IPS-18a (cell line): ENCODE measurements around the gene GFER.
A peak's percentile ranks its signal among the peaks of the same experiment; 100 is the strongest.
"Not testable (repeated sequence)": the region's sequence is repeated elsewhere in the genome, so short reads cannot be mapped to it uniquely, and the experiment has no call there.

Source experiments
- H3K27ac ChIP-seq: one replicate; pipeline ENCODE4 v1.5.1; 2013; ENCODE audit warnings: low read length
- H3K27me3 ChIP-seq: one replicate; pipeline ENCODE4 v1.6.1; 2013; ENCODE audit warnings: mild to moderate bottlenecking, low read length; ENCODE audit not compliant: control insufficient read depth, insufficient read depth
- H3K36me3 ChIP-seq: one replicate; pipeline ENCODE4 v1.6.1; 2013; ENCODE audit warnings: low read depth, low read length; ENCODE audit not compliant: control insufficient read depth
- H3K4me1 ChIP-seq: one replicate; pipeline ENCODE4 v1.6.1; 2013; ENCODE audit warnings: low read depth, low read length; ENCODE audit not compliant: control insufficient read depth
- H3K4me3 ChIP-seq: one replicate; pipeline ENCODE4 v1.5.1; 2013; ENCODE audit warnings: low read length
- H3K9ac ChIP-seq: one replicate; pipeline ENCODE4 v1.6.1; 2013; ENCODE audit warnings: mild to moderate bottlenecking, low read length, moderate library complexity
- H3K9me3 ChIP-seq: one replicate; pipeline ENCODE4 v1.6.1; 2013; ENCODE audit warnings: low read depth, low read length; ENCODE audit not compliant: control insufficient read depth

GFER gene

DNA sequence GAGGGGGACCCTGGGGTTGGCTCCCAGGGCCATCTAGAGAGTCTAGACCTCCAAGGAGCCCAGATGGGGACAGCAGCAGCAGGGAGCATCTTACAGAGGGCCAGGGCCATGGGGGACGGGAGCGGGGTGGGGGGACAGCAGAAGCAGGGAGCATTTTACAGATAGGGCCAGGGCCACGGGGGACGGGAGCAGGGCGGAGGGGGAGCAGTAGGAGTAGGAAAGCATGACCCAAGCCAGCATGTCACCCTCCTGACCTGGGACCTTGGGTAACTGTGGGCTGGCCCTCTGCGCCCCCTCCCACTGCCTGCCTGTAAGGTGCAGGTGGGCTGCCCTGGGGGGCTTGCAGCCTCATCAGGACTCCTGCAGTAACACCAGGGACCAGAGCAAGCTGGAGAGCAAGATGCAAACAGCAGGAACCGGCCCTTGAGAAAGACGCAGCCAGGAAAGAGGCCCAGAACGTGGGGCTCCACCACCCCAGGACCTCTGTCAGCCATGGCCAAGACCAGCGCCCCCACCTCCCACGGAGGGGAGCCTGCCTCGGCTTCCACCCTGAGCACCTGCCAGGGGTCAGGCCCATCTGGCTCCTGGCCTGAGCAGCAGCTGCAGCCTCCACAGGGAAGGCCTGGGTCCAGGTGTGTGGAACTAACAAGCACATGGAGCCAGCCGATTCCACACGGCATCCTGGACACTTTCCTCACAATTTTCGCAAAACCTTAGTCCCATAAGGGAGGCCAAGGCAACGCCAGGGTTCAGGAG, 23.3 kb downstream of the GFER start:
- peaks cover 19% of the 10 kb centered on the region for H3K4me1 ChIP-seq
- H3K9ac ChIP-seq, result no peak overlapping the region
- no peaks in the 10 kb centered on the region for H3K9me3 ChIP-seq
- no peaks in the 10 kb centered on the region for H3K27me3 ChIP-seq
- no peak overlapping the region for H3K27ac ChIP-seq
- no peak overlapping the region for H3K4me3 ChIP-seq
- H3K36me3 ChIP-seq, result peaks cover 11% of the 10 kb centered on the region

DNA sequence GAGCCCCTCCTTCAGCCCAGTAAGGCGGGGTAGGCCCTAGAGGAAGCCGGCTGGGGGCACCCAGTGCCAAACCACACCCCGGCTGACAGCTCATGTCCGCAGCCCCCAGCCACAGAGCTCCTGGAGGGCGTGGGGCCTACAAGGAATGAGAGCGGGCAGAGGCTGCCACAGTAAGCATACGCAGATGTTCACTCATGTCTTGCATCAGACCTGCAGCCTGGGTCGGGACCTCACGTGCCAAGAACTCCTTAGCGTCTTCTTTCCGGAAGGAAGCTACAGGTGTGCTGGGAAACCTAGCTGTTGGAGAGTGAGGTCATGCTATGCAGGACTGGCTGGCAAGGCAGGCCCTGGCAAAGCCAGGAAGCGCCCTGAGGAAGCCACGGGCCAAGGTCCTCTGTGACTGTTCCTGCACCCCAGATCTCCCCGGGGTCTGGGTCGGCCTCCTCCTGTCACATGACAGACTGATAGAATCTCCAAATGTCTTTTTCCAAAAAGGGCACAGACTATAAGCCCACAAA, 24.1 kb downstream of the GFER start:
- H3K27me3 ChIP-seq, result no peaks in the 10 kb centered on the region
- peak overlapping the region; percentile 78 for H3K4me3 ChIP-seq
- peaks cover 3% of the 10 kb centered on the region for H3K36me3 ChIP-seq
- H3K9me3 ChIP-seq, result no peaks in the 10 kb centered on the region
- H3K9ac ChIP-seq, result peak overlapping the region; percentile 3
- H3K27ac ChIP-seq, result no peak overlapping the region
- peaks cover 19% of the 10 kb centered on the region for H3K4me1 ChIP-seq

DNA sequence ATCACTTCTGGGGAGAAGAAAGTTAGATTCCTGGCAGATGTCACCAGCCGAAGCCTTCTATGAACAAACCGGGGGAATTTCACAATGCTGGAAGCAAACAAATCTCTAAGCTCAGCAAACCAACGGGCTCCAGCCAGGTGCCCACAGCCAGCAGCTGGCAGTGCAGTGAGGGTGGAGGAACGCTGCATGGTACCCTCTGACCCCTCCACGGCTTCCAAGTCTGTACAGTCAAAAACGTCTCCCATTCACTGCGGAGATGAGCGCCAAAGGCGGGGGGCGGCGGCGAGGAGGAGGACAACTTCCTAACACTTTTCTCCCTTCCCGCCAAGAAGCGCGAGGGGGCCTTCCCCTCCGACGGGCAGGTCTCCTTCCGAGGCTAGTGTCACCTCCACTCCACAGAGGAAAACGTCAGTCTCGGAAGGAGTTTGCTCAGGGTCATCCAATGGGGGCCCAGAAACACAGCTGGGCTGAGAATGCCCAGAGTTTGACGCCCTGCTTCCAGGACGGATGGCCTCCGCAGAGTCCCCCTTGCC, 24.7 kb downstream of the GFER start:
- H3K9ac ChIP-seq, result peak overlapping the region; percentile 73
- H3K27ac ChIP-seq, result no peak overlapping the region
- peaks cover 19% of the 10 kb centered on the region for H3K4me1 ChIP-seq
- no peaks in the 10 kb centered on the region for H3K27me3 ChIP-seq
- H3K36me3 ChIP-seq, result no peaks in the 10 kb centered on the region
- H3K4me3 ChIP-seq, result peak overlapping the region; percentile 78
- H3K9me3 ChIP-seq, result no peaks in the 10 kb centered on the region

DNA sequence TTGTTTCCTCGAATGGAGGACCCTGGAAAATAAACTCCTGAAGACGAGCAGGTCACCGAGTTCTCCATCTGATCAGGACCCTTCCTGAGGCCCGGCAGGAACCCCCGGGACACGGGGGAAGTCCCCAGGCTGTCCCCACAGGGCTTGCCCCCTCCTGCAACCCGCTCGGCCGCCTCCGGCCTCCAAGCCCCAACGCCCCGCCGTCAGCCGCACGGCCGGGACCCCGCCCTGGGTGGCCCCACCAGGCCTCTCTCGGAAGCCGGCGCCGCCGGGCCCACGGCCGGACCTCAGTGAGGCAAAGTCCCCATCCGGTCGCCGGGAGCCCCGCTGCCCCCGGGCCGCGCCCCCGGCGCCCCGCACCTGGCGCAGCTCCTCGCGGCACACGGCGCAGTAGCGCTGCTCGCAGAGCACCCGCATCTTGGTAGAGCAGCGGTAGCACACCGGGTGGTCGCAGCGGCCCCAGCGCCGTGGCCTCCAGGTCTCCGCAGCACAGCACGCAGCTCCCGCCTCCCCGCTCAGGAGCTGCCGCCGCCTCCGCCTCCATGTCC, 25.2 kb downstream of the GFER start:
- no peak overlapping the region for H3K27ac ChIP-seq
- H3K9me3 ChIP-seq, result no peaks in the 10 kb centered on the region
- peak overlapping the region; percentile 78 for H3K4me3 ChIP-seq
- peaks cover 16% of the 10 kb centered on the region for H3K4me1 ChIP-seq
- peak overlapping the region; percentile 73 for H3K9ac ChIP-seq
- no peaks in the 10 kb centered on the region for H3K27me3 ChIP-seq
- no peaks in the 10 kb centered on the region for H3K36me3 ChIP-seq

DNA sequence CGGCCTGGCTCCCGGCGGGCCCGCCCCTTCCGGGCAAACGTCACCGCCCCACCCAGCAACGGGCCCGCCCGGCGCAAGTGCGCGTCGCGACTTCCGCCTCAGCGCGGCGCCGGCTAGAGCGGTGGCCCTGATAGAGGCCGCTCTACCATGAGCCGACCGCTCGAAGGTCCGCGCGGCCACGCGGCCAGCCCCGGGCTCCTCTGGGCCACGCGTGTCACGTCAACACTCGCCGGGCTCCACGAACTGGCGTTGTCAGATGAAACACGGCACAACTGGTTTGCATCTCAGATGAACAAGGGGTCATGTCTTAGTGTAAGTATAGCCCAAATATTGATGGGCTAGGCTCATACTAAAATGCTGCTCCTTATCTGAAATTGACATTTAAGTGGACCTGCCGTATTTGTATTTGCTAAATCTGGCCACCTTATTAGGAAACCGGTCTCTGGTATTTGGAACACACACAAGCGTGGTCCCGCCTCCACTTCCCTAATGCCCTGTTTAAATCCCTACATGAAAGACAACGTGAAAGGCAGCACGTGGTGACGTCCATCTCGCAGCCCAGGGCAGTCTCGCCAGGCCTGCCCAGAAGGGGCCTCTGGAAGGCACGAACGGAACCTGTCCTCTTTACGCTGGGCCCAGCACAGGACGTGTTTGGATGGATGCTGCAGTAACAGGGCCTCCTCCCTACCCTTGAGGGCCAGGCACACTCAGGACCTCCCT, 26.0 kb downstream of the GFER start, which contains the start of gene ZNF598:
ZNF598 (minus strand) TSS at position 31 of the 720 bp plus-strand sequence.
- Histone ChIP-seq H3K4me1 (peaks cover 14% of the 10 kb centered on the region), H3K9ac (peak within 1 kb of the TSS; percentile 97), H3K27me3 (no peaks in the 10 kb centered on the region), H3K27ac (peak within 1 kb of the TSS; percentile 93), H3K36me3 (no peaks in the 10 kb centered on the region), H3K4me3 (peak within 1 kb of the TSS; percentile 98), H3K9me3 (no peaks in the 10 kb centered on the region)

DNA sequence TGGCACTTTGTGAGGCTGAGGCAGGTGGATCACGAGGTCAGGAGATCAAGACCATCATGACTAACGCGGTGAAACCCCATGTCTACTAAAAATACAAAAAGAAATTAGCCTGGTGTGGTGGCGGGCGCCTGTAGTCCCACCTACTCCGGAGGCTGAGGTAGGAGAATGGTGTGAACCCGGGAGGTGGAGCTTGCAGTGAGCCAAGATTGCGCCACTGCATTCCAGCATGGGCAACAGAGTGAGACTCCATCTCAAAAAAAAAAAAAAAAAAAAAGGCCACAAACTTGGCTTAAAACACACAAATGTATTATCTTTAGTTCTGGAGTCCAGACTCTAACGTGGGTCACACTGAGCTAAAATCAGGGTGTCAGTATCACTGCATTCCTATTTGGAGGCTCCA, 27.7 kb downstream of the GFER start:
- H3K27ac ChIP-seq, H3K4me3 ChIP-seq, H3K9ac ChIP-seq, H3K9me3 ChIP-seq, H3K36me3 ChIP-seq, H3K27me3 ChIP-seq: not testable (repeated sequence)
- H3K4me1 ChIP-seq, result peaks cover 14% of the 10 kb centered on the region

DNA sequence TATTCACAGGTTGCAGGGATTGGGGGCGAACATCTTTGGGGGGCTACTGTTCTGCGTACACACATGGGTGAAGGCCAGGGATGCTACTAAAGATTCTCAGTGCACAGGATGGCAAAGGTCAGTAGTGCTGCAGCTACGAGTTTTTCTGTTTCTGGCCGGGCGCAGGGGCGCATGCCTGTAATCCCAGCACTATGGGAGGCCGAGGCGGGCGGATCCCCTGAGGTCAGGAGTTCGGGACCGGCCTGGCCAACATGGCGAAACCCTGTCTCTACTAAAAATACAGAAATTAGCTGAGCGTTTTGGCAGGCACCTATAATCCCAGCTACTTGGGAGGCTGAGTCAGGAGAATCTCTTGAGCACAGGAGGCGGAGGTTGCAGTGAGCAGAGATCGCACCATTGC, 29.5 kb downstream of the GFER start:
- no peak overlapping the region for H3K4me3 ChIP-seq
- H3K9me3 ChIP-seq, result no peaks in the 10 kb centered on the region
- no peak overlapping the region for H3K9ac ChIP-seq
- no peaks in the 10 kb centered on the region for H3K27me3 ChIP-seq
- H3K36me3 ChIP-seq, result no peaks in the 10 kb centered on the region
- H3K4me1 ChIP-seq, result peaks cover 7% of the 10 kb centered on the region
- H3K27ac ChIP-seq, result no peak overlapping the region

DNA sequence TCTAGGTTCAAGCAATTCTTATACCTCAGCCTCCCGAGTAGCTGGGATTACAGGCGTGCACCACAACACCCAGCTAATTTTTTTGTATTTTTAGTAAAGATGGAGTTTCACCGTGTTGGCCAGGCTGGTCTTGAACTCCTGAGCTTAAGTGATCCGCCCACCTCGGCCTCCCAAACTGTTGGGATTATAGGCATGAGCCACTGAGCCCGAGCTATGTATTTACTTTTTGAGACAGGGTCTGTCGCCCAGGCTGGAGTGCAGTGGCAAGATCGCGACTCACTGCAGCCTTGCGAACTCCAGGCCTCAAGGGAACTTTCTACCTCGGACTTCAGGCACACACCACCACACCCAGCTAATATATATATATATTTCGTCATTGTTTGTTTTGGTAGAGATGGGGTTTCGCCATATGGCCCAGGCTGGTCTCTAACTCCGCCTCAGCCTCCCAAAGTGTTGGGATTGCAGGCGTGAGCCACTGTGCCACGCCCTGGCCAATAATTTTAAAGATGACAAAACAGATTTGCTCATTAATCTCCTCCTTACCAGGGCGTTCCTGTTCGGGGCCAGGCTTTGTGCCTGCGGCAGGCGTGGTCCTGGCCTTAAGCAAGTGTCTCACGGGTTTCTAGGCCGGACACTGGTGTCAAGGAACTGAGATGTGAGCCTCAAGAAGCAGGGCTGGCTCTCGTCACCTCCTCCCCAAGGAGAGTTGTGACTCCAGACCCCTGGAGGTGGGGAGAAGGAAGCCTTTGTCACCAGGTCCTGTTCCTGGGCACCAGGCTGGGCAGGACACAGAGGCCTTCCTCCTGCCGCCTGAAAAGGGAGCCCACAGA, 31.3 kb downstream of the GFER start:
- no peak overlapping the region for H3K4me3 ChIP-seq
- no peaks in the 10 kb centered on the region for H3K36me3 ChIP-seq
- no peaks in the 10 kb centered on the region for H3K9me3 ChIP-seq
- H3K27ac ChIP-seq, result no peak overlapping the region
- no peak overlapping the region for H3K9ac ChIP-seq
- peaks cover 17% of the 10 kb centered on the region for H3K27me3 ChIP-seq
- H3K4me1 ChIP-seq, result peaks cover 3% of the 10 kb centered on the region

GRCh38 chr16:2015947-2016208, 31.9 kb downstream of the GFER start:
- Histone ChIP-seq H3K36me3 (no peaks in the 10 kb centered on the region), H3K9me3 (no peaks in the 10 kb centered on the region), H3K9ac (no peak overlapping the region), H3K27ac (no peak overlapping the region), H3K4me1 (no peaks in the 10 kb centered on the region), H3K27me3 (peaks cover 23% of the 10 kb centered on the region), H3K4me3 (no peak overlapping the region)

DNA sequence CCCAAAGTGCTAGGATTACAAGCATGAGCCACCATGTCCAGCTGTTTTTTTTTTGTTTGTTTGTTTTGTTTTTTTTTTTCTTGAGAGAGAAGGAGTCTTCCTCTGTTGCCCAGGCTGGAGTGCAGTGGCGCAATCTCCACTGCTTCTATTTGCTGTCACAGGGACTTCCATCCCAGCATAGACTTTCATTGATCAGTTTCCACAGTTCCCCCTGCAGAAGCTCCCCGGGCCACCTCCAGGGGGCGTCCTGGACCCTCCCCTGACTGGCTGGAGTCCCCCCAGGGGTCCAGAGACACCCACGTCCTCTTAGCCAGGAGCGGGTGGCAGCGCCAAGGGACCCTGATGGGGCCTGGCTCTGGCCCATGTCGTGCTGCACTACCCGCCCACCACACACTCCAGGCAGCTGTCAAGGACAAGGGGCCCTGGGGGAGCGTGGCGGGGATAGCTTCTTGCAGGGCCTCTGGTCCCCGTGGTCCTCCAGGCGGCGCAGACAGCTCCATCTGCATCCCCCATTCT, 32.5 kb downstream of the GFER start:
- Histone ChIP-seq H3K27me3 (peaks cover 29% of the 10 kb centered on the region), H3K36me3 (no peaks in the 10 kb centered on the region), H3K9ac (no peak overlapping the region), H3K4me1 (no peaks in the 10 kb centered on the region), H3K27ac (no peak overlapping the region), H3K9me3 (no peaks in the 10 kb centered on the region), H3K4me3 (no peak overlapping the region)

DNA sequence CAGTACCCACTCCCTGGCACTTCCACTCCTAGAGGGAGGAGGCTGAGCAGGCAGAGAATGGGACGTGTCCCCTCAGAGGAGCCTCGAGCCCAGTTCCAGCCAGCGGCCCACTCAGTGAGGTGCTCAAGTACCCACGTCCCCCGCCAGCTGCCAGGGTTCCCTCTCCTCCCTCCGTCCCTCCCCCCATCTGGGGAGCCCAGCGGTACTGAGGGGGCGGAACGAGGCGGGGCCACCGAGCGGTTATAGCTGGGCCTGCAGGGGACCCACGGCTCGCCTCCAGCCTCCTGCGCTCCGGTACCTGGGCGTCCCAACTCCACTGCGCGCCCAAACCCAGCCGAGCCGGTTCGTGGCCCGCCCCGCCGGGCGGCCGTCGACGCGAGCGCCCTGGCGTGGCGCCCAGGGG, 35.5 kb downstream of the GFER start, which contains the start of gene NPW:
NPW (plus strand) TSS at position 268 of the 403 bp plus-strand sequence.
- Histone ChIP-seq H3K27ac (no peak within 1 kb of the TSS), H3K27me3 (peaks cover 48% of the 10 kb centered on the region), H3K4me1 (no peaks in the 10 kb centered on the region), H3K4me3 (peak within 1 kb of the TSS; percentile 53), H3K36me3 (no peaks in the 10 kb centered on the region), H3K9ac (no peak within 1 kb of the TSS), H3K9me3 (no peaks in the 10 kb centered on the region)
